ENCODE data around the gene PDZD2.

Gene PDZD2

DNA sequence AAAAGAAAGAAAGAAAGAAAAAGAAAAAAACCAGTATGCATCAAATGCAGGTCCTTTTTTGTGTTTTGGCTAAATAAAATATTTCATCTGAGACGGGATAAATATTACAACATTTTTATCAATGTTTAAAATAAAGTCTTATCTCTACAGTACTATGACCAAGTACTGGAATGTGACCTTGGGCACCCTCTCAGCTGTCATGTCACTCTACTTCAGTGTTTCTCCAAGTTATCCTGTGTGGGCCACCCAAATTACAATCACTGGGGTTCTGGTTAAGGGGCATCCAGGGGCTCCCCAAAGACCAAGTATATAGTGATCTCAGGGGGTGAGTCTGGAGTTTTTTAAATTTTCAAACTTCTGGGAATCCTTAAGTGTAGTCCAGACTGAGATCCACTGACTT, 3.5 kb upstream of the PDZD2 start:
- no peak for DNase-seq (ENCODE audit: insufficient read length, low spot score)
- no peak for FAIRE-seq

GRCh38 chr5:31637851-31638250, 1.1 kb upstream of the PDZD2 start:
- FAIRE-seq, result no peak
- DNase-seq (ENCODE audit: insufficient read length, low spot score), result no peak

GRCh38 chr5:31638345-31638744, 586 bp upstream of the PDZD2 start:
- no peak for DNase-seq (ENCODE audit: insufficient read length, low spot score)
- FAIRE-seq, result no peak

DNA sequence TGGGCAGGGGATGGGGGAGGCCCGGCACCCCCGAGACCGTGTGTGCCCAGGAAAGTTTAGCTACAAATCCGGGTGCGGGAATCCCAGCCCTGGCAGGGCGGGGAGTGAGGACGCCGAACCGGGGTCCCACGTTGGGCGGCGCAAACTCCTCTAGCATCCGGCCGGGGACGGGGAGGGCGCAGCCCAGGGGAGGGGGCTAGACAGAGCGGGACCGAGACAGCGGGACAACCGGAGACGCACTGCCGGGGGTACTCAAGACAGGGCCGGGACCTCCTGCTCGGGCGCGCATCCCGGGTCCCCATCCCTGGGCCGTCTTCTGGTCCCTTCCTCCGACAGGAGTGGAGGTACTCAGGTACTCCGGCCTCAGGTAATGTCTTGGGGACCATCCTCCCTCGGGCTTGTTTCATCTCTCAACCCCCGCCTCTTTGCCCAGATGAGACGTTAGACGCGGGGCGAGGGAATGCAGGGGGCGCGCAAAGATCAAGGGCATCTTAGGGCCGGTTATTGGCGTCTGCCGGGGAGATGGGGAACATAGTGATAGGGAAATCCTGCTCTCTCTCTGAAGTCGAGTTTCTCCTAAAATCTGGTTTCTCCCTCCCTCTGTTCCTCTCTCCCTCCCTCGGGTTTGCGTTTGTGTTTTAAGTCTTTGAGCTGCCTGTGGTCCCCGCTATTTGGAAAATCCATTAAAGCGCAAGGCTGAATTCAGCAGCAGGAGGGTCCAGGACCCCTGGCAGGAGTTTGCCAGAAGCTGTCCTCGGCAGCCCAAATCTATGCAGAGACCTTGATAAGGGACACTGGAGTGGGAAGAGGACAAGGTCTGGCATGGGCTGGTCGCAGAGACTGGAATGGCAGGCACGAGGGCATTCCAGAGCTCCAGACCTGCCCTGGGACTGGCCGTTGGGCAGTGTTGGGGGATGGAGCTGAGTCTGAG, 815 bp downstream of the PDZD2 start:
- FAIRE-seq, result no peak
- DNase-seq (ENCODE audit: insufficient read length, low spot score), result no peak

GRCh38 chr5:31640573-31640972, 1.6 kb downstream of the PDZD2 start:
- peak; percentile 33 for FAIRE-seq
- no peak for DNase-seq (ENCODE audit: insufficient read length, low spot score)

DNA sequence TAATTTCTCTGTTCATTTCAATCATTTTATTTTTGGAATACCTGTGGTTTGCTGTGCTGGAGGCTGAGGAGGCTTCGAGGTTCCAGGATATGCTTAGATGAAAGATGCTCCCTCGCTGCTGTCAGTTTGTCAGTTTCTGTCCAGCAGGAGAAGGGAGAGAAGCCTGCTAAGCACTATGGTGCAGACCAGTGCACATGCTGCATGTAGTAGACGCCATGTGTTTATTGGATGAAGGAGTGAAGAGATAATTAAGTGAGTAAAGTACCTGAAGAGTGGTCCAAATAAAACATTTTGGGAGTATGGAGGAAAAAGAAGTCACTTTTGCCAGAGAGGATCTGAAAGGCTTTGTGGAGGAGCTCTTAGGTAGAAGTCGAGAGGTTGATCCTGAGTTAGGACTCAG, 2.1 kb downstream of the PDZD2 start:
- FAIRE-seq (no peak), DNase-seq (ENCODE audit: insufficient read length, low spot score) (no peak)

- DNase-seq (ENCODE audit: insufficient read length, low spot score) (no peak), FAIRE-seq (no peak)
Observed at GRCh38 chr5:31641575-31641974, 2.6 kb downstream of the PDZD2 start.

DNA sequence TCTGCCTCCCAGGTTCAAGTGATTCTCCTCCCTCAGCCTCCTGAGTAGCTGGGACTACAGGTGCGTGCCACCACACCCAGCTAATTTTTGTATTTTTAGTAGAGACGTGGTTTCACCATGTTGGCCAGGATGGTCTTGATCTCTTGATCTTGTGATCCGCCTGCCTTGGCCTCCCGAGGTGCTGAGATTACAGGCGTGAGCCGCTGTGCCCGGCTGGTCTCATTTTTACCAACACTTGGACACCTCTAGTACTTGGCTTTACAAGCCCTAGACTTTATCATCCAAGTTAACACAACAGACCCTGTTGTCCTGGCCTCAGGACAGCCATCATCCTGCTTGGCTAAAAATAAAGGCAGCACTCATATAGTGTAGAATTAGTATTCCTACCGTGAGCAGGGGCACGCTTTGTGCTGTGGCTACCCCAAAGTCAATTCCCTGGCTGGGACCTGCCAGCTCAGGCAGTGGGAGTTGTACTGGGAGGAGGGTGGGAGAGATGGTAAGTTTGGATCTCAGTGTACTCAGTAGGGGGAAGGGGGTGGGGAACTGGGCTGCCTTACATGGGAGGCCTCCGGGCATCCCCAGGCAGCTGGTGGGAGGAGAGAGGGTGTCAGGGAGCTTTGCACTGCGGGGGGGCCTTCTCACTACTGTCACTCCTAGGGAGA, 6.6 kb downstream of the PDZD2 start:
- FAIRE-seq (no peak), DNase-seq (ENCODE audit: insufficient read length, low spot score) (no peak)

- no peak for DNase-seq (ENCODE audit: insufficient read length, low spot score)
- no peak for FAIRE-seq
Observed at GRCh38 chr5:31648326-31648725, 9.4 kb downstream of the PDZD2 start.

- no peak for FAIRE-seq
Observed at GRCh38 chr5:31651241-31651640, 12.3 kb downstream of the PDZD2 start.

GRCh38 chr5:31655491-31655890, 16.6 kb downstream of the PDZD2 start:
- no peak for FAIRE-seq
- no peak for DNase-seq (ENCODE audit: insufficient read length, low spot score)

More at GRCh38 chr5:31651241-31651640, 12.3 kb downstream of the PDZD2 start:
- DNase-seq (ENCODE audit: insufficient read length, low spot score), result no peak

DNA sequence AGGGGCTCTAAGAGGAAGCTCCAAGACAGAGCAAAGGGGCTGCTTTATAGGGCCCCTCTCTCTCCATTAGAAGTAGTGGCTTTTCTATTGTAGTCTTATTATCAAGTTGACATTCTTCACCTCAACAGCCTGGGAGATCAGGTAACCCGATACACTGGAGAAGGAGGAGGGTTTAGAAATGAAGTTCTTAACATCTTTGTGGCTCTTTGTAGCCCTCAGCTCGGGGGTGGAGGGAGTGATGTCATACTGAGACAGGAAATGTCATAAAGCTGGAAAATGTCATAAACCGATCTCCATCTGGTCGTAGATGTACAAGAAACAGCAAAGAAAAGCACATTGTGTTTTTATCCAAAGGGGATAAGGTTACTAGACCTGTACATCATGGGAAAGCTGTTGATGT, 17.9 kb downstream of the PDZD2 start:
- DNase-seq (ENCODE audit: insufficient read length, low spot score) (no peak), FAIRE-seq (no peak)

- peak; percentile 33 for FAIRE-seq
- no peak for DNase-seq (ENCODE audit: insufficient read length, low spot score)
Observed at GRCh38 chr5:31657315-31657979, 18.5 kb downstream of the PDZD2 start.

DNA sequence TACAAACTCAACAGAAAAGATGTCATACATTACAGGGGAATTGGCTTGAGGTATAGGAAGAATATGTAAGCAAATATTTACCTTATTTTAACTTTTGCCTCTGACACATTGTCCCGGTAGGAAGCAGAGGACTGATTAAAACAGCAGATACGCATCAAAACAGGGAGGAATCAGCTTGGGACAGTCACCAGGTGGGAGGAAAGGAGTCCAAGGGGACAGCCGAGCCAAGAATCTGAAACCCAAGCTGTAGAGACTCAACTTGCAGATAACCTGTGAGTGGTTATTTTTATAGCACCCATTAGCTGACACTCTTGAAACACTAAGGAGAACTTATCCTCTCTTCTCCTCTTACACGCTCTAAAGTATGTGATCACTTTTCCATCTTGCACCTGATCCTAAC, 22.3 kb downstream of the PDZD2 start:
- FAIRE-seq, result no peak
- no peak for DNase-seq (ENCODE audit: insufficient read length, low spot score)

DNA sequence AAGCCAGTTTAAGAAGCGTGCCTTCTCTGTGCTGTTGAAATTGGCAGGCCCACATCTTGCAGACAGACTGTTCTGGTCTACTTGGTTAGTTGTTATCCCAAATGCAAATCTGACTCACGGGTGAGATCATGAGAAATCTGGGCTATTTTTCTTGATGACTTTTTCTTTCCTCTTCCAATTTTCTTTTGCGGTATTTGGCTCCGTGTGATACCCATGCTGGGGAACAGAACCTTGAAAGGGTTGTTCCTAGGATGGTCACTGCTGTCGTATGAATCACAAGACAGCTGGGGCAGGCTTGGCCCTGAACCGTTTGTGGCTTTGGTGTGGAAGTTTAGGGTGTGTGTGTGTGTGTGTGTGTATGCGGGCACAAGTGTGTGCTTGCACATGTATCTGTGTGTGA, 24.6 kb downstream of the PDZD2 start:
- FAIRE-seq (peak; percentile 72), DNase-seq (ENCODE audit: insufficient read length, low spot score) (no peak)

DNA sequence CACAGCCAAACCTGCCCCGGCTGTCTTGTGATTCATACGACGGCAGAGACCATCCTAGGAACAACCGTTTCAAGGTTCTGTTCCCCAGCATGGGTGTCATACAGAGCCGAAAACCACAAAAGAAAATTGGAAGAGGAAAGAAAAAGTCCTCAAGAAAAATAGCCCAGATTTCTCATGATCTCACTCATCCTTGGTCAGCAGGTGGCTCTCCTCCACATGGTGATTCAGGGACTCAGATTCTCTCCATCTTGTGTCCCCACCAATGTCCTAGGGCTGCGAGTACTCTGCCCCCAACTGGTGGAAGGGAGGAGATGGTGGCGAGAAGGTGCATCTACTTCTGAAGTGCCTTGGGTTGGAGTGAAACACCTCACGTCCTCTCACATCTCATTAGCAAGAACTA, 25.6 kb downstream of the PDZD2 start:
- peak; percentile 46 for DNase-seq (ENCODE audit: insufficient read length, low spot score)
- peak; percentile 59 for FAIRE-seq

DNA sequence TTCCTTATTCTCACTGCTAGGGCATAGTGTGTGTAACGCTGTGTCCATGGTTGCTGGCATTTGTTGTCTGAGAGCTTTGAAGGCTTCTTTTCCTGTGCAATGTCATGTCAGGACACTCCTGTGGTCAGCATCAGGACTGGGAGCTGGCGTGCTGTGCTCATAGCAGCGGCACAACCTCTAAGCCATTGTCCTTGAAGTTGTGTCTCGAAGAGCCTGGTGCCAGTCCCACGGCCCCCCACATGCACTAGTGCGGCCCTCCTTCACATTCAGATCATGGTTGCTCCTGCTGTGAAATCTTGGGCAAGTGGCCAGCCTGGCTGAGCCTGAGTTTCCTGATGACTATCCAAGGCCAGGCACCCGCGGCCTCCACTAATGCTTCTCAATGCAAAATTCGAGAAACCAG, 32.4 kb downstream of the PDZD2 start:
- peak; percentile 16 for FAIRE-seq
- no peak for DNase-seq (ENCODE audit: insufficient read length, low spot score)

DNA sequence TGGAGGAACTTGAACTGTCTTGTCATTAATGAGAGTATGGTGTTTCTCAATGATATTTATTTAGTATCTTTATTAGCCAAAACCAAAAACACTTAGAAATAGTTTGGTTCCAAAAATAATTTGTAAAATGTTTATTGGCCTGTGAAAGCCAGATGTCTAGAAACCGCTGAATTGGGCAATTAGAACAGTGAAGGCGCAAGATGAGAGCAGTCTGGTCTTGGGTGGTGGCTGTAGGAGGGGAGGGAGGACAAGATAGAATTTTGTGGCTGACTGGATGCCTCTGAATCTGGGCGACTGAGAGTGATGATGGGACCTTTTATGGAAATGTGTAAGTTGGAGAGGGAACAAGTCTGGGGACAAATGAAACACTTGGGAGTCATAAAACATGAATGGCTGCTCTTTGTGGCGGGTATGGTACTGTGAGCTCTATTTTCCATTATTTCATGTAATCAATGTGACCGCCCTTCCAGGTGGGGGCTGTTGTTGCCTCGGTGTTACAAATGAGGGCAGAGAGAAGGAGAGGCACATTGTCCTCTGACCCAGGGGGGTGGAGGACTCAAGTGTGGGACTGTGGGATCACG, 35.5 kb downstream of the PDZD2 start:
- DNase-seq (ENCODE audit: insufficient read length, low spot score) (no peak), FAIRE-seq (no peak)

DNA sequence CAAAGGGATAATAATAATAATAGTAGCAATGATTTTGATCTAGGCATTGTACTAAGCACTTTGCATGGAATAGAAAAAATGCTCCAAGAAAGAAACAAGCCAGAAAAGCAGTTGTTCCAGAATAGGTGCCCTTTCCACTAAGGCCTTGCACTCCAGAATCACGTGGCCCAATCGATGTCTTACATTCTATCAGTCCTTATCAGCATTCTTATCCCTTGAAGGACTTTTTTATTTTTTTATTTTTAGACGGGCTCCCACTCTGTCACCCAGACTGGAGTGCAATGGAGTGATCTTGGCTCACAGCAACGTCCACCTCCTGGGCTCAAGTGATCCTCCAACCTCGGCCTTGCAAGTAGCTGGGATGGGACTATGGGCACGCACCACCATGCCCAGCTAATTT, 36.5 kb downstream of the PDZD2 start:
- no peak for FAIRE-seq
- DNase-seq (ENCODE audit: insufficient read length, low spot score), result no peak

DNA sequence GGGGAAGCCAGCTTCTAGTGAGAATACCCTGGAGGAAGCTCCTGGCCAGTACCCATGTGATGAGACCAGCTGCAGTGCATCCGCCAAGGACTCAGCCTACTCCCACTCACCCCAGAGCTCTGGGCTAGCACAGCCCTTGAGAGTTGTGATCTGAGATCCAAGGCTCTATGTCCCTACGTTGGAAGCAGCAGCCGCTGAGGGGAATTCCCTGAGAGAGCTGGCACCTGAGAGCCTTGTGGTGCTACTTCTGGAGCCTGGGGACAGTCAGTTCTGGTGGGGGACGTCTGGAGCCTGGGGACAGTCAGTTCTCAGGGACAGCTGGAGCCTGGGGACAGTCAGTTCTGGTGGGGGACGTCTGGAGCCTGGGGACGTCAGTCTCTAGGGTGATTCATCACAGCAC, 39.2 kb downstream of the PDZD2 start:
- FAIRE-seq, result no peak
- DNase-seq (ENCODE audit: insufficient read length, low spot score), result no peak

DNA sequence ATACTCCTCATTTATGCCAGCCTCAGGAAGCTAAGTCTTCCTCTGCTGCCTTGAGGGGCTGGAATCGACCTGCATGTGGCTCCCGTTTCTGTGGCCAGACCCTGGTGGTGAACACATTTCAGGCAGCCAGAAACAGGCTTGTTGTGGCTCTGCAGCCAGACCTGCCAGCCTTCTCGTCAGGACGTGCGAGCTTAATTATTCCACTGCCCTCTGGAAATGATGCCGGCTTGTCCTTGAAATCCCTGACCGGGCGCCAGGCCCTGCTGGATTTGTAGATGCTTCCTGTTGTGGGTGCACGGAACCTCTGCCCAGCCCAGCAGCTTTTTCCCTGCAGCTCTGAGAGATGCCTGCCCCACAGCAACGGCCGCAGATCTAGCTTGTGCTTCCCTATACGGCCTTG, 41.6 kb downstream of the PDZD2 start:
- DNase-seq (ENCODE audit: insufficient read length, low spot score), result no peak
- peak; percentile 49 for FAIRE-seq
